ENCODE results near the gene ADAMTSL2.

ADAMTSL2 gene

DNA sequence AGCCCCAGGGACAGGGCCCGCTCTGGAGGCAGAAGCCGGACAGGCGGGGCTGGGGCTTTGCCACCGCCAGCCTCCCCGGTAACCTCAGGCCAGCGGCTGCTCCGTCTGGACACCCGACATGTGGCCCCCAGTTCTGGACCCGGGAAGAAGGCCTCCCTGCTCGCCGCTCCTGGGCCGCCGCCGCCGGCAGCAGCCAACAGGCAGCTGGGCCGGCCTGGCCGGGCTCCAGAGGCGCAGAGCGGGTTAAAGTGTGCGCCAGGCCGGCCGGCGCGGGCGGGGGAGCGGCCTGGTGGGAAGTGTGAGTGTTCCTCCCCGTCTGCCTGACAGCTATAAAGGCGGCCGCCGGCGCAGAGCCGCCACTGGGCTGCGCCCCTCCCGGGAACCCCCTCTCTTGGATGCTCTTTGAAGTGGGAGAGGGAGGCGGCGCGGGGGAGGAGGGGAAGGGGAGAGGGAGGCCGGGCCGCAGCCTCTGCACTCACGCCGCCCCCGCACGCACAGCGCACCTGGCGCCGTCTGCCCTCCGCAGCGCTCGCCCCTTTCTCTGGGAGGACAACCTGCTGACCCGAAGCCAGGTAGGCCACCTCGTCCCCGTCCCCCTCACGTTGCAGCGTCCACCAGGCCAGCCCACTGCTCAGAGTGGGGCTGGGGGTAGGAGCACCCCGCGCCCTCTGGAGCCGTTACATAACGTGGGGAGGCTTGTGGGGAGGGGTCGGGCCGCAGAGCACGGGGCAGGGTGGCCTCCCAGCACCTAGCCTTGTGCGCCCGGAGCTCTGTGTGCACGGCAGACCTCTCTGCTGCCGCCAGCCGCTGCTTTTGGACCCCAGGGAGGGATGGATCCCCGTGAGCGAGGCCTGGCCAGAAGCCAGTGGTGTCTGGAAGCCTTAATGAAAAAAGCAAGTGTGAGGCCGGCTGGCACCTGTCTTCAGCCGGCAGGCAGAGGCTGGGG, at the start of gene ADAMTSL2:
Gene ADAMTSL2 (plus strand): TSS at position 359 of the 946 bp plus-strand sequence. CDS start 2,009 bp downstream, outside the sequence.
- no peak for DNase-seq

DNA sequence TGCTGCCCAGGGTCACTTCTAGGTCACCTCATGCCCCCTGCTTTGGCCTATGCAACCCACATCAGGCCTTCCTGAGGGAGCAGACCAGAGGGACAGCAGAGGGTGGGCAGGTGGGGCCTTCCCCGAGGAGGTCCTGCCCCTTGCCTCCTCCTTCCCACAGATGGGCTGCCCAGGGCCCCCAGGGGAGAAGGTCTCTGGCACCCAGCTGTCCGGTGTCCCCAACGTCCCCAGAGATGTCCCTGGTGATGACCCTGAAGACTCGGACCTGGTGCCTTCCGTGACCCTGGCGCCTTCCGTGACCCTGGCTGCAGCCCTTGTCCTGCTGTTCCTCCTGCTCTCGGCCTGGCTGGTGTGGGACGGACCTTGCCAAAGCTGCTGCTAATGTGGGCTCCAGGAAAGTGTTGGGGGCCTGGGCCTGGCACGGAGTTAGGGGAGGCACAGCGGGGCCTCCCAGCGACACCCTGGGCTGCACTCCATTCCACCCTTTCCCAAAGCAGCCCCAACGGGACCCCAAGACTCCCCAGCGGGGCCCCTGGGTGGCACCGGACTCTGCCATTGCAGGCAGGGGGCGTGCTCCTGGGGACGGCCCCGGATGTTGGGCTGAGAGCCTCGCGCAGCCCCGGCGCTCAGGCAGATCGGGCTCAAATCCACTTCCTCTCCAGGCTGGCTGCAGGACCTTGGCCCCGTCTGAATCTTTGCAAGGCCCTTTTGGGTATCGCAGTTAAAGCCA, 48.8 kb upstream of the ADAMTSL2 start:
- DNase-seq: no peak

DNA sequence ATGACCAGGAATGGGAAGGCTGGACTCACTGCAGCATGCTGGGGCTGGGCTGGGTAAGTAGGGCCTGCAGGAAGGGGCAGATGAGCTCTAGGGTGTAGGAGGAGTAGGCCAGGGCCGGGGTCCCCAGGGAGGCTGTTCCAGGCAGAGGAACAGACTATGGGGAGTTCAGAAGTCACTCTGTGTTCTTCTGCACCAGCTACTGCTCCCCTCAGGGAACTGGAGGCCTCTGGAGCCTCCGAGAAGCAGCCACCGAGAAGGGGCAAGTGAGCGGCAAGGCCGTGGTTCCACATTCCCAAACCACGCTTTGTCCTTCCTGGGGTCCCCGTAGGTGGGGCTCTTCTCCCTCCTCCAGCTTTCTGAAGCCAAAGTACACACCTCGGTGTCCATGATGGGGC, 47.2 kb upstream of the ADAMTSL2 start:
- DNase-seq: no peak

DNA sequence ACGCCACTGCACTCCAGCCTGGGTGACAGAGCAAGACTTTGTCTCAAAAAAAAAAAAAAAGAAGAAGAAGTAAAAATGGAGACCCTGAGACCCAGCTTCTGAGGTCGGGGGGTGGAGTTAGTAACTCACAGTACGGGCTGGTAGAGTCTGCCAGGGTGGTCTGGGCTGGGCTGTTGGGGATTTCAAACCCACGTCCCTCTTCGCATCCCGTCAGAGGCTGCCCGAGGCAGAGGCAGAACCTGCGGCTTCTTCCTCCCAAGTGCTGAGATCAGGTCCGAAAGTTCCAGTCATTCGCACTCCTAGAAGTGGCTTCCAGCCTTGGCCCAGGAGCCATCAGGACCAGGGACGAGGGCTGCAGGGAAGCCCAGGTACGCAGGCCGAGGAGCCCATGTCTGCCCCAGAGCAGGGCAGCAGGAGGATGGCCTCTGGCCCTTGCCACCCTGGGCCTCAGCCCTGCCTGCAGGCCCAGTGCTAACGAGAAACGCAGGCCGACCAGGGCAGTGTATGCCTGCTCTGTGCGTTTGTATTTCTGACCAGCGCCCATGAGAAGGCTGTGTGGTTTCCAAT, 45.7 kb upstream of the ADAMTSL2 start:
- DNase-seq: no peak

DNA sequence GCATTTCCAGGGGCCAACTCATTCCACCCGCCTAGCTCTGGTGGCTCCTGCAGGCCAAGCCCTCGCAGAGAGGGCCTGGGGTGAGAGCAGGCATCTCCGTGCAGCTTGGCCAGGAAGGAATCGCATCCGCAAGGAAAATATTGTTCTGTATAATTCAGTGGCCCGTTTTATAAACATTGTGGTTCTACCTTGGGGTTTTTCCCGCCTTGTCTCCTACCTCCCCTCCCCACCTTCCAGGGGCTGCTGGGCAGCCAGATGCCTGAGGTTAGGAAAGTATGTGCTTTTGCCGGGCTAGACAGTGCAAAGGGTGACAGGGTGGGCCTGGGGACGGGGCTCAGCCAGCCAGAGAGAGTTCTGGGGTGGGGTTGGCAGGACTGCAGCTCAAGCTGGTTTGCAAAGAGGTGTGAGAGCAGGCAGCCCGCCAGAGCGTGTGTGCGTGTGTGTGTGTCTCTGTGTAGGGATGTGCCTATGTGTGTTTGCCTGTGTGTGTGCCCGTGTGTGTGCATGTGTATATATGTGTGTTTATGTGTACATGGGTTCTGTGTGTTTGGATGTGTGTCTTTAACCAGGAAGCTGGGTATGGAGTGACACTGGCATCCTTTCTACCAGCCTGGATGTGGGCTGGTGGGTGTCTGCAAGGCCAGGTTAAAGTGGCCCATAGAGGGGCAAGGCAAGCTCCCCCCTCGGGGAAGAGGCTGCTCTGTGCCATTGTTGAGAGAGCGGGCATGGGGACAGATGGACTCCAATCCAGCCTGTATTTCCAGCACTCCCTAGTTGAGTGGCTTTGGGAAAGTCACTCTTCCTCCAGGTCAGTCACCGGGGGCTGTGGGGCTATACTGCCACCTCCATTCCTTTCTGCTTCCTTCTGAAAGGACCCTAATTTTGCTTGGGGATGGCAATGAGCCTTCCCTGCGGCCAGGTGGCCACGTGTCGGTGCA, 45.0 kb upstream of the ADAMTSL2 start:
- DNase-seq: no peak

DNA sequence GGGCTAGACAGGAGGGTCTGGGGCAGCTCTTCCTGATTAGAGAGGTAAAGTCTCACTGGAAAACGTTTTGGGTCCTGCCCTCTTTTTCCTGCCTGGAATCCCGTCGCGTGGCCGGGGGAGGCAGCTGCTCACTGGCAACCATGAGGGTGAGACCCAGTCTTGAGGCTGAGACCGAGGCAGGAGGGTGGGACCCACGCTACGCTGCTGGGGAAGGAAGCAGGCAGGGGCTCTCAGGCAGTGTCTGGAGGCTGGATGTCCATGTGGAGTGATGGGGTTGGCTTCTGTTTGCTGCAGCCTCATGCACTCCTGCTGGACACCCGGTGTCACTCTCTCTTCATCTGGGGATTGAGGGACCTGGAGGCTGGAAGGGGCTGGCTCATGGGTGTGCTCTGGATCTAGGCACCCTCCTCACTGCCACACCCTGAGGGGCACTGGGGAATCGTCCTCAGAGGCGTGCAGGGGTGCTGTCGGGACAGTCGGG, 44.3 kb upstream of the ADAMTSL2 start:
- DNase-seq: no peak

DNA sequence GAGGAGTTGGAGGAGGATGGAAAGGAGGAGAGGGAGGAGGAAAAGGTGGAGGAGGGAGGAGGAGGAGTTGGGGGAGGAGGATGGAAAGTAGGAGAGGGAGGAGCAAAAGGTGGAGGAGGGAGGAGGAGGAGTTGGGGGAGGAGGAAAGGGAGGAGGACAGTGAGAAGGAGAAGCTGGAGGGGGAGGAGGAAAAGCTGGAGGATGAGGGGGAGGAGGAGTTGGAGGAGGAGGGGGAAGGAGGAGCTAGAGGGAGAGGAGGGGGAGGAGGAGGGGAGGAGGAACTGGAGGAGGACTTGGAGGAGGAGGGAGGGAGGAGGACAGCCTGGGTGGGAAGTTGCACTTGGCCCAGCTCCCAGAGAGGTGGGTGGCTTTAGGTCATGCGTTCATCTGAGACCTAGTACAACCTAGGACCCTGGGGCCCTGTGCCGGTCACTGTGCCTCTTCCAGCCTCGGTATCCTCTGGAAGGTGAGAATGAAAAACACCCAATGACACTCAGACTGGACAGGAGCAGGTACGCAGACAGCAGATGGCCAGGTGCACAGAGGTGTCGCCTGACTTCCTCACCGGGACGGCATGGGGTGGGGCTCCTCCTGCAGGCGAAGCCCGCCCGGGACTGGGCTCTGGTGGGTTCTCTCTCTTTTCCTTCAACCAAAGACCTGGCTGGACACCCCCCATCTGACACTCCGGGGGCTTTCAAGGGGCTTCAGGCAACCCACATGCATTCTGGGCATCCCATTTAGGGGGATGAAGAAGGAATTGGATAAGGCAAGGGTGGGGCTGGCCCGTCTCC, 43.4 kb upstream of the ADAMTSL2 start:
- no peak for DNase-seq

DNA sequence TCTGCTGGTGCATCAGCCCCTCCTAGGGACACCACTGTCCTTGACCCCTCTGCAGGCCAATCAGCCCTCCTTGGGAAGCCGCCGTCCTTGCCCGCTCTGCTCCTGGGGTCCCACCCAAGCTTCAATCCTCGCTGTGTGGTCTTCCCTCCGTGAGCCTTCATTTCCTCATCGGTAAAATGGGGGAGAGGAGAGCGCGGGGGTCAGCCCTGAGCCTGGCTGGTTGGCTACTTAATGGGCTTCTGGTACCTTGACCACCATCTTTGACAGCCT, 42.9 kb upstream of the ADAMTSL2 start:
- DNase-seq: no peak

DNA sequence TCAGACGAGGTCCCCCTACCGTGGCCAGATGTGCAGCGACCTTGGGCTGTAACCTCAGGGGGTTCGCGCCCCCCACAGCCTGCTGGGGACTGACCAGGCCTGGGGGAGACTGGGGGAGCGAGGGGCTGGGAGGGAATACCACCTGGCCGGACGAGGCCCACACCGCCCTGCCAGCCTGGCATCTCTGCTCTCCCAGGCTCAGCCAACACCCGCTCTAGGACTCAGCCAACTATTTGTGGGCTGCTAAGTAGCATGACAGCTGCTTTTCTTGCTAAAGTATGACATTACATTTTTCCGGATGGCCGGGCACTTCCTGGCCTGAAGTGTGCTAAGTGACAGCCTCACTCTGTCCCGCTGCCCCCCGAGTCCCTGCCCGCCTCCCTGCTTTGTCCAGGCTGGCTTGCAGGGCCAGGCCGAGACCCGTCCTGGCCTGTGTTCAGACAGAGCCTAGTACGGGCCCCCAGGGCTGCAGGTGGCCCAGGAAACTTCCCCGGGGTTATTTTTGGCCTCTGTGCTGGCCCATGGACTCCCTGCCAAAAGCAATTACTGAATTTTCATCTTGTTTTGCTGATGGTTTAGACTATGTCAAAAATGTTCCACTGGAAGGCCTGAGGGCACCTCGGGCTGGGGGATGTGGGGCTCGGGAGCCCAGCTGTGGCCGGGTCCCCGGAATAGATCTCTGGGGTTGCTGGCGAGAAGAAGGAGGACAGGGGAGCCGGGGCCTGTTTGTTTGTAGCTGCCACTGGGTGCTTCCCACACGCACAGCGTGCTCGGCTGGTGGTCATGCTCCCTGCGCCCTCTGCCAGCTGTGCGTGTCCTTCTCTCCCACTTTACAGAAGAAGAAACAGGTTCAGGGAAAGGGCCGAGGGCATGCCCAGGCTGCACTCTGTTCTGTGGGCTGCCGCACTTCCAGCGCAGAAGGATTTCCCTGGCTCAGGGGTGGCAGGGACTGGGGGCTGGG, 42.2 kb upstream of the ADAMTSL2 start:
- no peak for DNase-seq

DNA sequence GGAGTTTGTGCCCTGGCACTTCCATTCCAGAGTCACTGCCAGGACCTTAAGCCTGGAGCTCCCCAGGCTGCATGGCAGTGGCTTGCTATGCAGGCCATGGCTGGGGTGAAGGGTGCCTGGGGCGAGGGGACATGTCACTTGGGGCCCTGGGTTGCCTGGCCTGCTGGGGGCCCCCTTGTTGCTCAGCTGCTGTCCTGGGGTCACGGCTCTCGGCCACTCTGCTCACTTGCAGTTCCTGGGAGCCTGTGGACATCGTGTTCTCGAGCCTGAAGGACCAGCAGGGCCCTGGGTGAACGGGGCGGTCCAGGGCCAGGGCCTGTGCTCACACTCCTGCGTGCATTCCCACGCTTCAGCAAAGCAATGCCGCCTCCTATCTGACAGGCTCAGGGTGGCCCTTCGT, 41.1 kb upstream of the ADAMTSL2 start:
- no peak for DNase-seq

DNA sequence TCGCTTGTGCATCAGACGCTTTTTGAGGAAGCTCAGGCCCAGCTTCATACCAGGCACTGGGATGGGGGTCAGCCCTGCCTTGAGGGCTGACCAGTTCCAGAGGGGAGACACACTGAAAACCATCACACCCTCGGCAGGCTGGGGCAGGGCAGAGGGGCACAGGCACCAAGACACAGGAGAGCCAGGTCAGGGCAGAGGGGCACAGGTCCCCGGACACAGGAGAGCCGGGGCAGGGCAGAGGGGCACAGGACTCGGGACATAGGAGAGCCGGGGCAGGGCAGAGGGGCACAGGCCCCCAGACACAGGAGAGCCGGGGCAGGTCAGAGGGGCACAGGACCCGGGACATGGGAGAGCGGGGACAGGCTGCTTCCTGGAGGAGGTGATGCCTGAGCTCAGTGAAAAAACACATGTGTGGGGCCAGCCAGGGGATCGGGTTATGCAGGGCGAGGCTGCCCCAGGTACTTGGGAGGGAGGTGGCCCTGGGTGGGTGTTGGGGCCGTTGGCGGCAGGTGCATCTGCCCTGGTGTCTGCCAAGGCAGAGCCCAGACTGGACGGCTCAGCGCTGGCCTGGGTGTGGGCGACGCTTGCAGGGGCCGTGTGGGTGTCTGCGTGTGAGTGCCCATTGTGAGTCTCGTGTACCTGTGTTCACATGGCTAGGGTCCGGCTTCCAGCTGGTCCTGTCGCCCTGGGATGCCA, 40.5 kb upstream of the ADAMTSL2 start:
- no peak for DNase-seq

DNA sequence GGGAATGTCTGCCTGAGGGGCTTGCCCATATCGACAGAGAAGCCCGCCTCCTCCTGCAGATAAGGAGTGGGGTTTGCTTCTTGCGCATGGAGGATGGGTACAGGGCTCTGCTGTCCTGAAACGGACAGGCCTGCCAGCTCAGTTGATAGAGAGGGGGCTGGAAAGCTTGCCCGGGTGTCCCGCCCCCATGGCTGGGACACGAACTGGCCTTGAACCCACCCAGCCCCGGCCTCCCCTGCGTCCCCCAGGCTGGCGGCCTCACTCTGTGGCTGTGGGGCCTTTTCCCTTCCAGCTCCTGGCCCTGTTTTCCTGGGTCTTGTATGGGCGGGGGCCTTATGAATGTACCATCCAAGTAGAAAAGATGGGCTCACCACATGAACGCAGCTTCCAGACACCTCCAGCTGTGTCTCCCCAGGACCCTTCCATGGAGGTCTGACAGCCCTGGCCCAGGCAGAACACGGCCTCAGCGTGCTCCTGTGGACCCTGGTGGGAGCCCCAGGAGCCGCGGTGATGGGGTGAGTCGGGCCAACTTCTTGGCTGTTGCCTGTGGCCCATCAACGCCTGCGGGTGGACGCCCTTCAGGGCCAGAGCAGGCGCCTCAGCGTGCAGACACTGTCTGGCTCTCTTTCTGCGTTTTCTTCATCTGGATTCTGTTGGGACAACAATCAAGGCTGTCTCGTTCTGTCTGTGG, 39.7 kb upstream of the ADAMTSL2 start:
- no peak for DNase-seq

DNA sequence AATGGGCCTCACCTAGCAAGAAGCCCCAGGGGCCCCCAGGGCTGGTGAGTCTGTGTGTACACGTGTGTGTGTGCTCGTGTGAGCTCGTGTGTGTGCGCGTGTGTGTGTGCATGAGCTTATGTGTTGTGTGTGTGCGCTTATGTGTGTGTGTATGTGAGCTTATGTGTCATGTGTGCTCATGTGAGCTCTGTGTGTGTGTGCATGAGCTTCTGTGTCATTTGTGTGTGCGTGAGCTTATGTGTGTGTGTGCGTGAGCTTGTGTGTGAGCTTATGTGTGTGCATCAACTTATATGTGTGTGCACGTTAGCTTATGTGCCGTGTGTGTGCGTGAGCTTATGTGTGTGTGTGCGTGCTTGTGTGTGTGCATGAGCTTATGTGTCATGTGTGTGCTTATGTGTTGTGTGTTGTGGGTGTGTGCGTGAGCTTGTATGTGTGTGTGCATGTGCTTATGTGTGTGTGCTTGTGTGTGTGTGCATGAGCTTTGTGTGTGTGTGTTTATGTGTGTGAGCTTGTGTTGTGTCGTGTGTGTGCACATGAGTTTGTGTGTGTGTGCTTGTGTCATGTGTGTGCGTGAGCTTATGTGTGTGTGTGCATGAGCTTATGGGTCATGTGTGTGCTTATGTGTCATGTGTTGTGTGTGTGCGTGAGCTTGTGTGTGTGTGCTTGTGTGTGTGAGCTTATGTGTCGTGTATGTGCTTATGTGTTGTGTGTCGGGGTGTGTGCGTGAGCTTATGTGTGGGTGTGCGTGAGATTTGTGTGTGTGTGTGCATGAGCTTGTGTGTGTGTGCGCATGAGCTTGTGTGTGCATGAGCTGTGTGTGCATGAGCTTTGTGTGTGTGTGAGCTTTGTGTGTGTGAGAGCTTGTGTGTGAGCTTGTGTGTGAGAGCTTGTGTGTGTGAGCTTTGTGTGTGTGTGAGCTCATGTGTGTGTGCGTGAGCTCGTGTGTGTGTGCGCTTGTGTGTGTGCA, 38.9 kb upstream of the ADAMTSL2 start:
- no peak for DNase-seq

DNA sequence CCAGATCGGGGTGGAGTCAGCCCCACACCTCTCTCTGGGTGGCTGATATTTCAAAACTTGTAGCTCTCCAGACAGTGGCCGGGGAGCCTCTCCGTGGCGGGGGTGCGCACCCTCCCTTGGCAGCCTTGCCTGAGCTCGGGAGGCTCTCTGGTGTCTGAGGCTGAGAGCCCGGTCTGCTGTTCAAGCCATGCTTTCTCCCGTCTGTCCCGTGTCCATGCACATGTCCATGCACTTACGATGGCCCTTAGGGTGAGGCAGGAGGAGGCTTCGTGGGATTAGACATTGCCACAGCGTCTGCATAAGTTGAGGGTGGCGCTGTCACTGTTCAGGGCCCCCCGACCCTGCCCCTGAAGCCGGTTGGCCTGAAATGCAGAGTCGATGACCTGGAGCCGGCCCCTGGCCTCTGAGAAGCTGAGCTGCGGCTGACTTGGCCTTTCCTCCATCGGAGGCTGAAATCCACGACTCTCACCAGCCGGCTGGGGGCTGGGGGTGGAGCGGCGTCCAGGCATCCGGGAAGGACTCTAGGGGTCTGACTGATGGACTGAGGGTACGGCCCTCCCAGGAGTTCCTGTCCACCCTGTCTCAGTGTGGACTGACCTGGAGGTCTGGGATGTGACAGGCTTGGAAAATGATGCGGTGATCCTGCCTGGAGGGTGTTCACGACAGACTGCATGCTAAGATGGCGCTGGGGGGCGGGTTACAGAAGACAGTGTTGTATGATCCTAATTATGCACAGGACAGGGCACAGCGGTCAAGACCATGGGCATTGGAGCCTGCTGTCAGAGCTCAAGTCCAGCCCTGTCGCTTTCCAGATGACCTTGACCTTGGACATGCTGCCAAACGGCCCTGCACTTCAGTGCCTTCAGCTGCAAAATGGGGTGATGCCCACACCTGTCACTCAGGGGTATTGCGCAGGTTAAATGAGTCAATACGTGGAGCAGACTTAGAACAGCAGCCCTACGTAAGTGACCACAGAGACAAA, 37.4 kb upstream of the ADAMTSL2 start:
- DNase-seq: no peak

DNA sequence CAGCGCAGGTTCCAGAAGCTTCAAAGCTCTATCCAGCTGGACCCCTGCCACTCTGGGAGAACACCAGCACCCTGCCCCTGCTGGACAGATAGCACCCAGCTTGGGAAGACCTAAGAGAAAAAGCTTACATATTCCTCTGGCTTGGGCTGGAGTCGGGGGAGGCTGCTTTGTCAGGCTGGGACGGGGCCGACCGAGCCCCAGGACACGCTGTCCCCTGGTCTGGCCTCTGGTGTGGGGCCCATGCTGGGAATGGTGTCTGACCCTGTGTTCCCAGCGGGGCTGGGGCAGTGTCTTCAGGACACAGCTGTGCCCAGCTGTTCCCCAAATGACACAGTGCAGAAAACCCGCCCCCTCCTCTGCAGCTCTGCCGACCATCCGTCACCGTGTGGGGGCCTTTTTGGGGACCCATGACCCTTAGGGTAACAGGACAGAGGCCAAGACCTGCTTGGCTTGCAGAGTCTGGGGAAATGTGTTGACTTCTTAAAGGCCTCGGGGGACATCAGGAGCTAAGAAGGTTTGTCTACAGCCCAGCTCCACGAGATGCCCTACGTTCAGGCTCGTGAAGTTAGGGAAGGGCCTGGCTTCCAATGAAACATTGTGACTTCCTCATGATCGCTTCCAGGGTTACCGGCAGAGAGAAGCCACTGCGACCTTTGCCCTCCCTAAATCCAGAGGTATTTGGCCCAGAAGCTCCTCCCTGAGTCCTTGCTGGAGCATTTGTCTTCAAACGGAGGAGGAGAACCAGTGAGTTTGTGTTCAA, 35.2 kb upstream of the ADAMTSL2 start:
- no peak for DNase-seq

DNA sequence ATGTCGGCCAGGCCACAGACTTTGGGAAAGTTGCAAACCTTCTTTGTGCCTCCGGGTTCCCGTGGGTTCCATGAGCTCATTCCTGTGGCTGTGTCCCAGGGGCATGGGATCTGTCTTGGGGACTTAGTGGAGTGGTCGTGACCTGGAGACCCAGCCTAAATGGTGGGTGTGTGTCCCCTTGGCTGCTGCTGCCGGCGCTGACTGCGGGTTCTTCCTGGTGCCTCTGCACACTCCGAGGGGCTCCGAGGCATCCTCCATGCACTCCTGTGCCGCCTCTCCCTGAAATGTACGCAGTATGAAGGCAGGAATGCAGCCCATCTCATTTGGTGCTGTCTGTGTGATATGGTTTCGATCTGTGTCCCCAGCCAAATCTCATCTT, 34.6 kb upstream of the ADAMTSL2 start:
- no peak for DNase-seq
